NCI-H1417 treated with DMSO at 0.1 percent for 48 hours (cell line): ENCODE data around the gene GPC5.
"Not testable (repeated sequence)": the region's sequence is repeated elsewhere in the genome, so short reads cannot be mapped to it uniquely, and the experiment has no call there.

ENCODE experiments used
- DNase-seq: peaks from one replicate; lab custom pipeline; 2025; lab: John Stamatoyannopoulos, UW

The GPC5 gene

GRCh38 chr13:91773591-91774227 is 375.3 kb downstream of the GPC5 start:
- no peak for DNase-seq

GRCh38 chr13:91774397-91774796 is 376.0 kb downstream of the GPC5 start:
- no peak for DNase-seq

GRCh38 chr13:91776611-91777193 is 378.3 kb downstream of the GPC5 start:
- no peak for DNase-seq

- no peak for DNase-seq
Measured at GRCh38 chr13:91778123-91778522, 379.7 kb downstream of the GPC5 start.

- DNase-seq, result not testable (repeated sequence)
Measured at GRCh38 chr13:91781982-91782691, 383.7 kb downstream of the GPC5 start.

GRCh38 chr13:91785431-91786119 is 387.2 kb downstream of the GPC5 start:
- no peak for DNase-seq

GRCh38 chr13:91792054-91792453 is 393.6 kb downstream of the GPC5 start:
- DNase-seq, result no peak

GRCh38 chr13:91797567-91797966 is 399.1 kb downstream of the GPC5 start:
- no peak for DNase-seq

GRCh38 chr13:91798338-91798737 is 399.9 kb downstream of the GPC5 start:
- DNase-seq, result not testable (repeated sequence)

- not testable (repeated sequence) for DNase-seq
Measured at GRCh38 chr13:91801772-91802171, 403.4 kb downstream of the GPC5 start.

- DNase-seq, result no peak
Measured at GRCh38 chr13:91802957-91803356, 404.5 kb downstream of the GPC5 start.

- no peak for DNase-seq
Measured at GRCh38 chr13:91804724-91805123, 406.3 kb downstream of the GPC5 start.

- DNase-seq, result no peak
Measured at GRCh38 chr13:91805605-91806004, 407.2 kb downstream of the GPC5 start.

GRCh38 chr13:91809161-91809560 is 410.7 kb downstream of the GPC5 start:
- no peak for DNase-seq

GRCh38 chr13:91813253-91813652 is 414.8 kb downstream of the GPC5 start:
- no peak for DNase-seq

GRCh38 chr13:91816263-91816807 is 417.9 kb downstream of the GPC5 start:
- no peak for DNase-seq

GRCh38 chr13:91817250-91817649 is 418.8 kb downstream of the GPC5 start:
- no peak for DNase-seq

GRCh38 chr13:91824416-91824815 is 426.0 kb downstream of the GPC5 start:
- DNase-seq, result no peak

- DNase-seq, result no peak
Measured at GRCh38 chr13:91825516-91825915, 427.1 kb downstream of the GPC5 start.

GRCh38 chr13:91836553-91836952 is 438.1 kb downstream of the GPC5 start:
- DNase-seq, result no peak

GRCh38 chr13:91845612-91846011 is 447.2 kb downstream of the GPC5 start:
- DNase-seq, result no peak

- DNase-seq, result no peak
Measured at GRCh38 chr13:91863699-91864098, 465.3 kb downstream of the GPC5 start.

GRCh38 chr13:91868351-91868750 is 469.9 kb downstream of the GPC5 start:
- DNase-seq, result no peak
